B cell (primary cell): Measurements from ENCODE around the gene TET1.

ENCODE experiments used
- CTCF ChIP-seq: fragments of 200-600 bp; IDR thresholded peaks from one replicate; pipeline ENCODE4 v1.8.0; 2022; ENCODE audit warnings: antibody characterized with exemption, mild to moderate bottlenecking
- EZH2 ChIP-seq: IDR thresholded peaks from 2 replicates; pipeline ENCODE4 v1.6.1; 2012; ENCODE audit warnings: borderline replicate concordance, low read depth, mild to moderate bottlenecking, moderate library complexity, low read length; ENCODE audit not compliant: insufficient read depth, poor library complexity, severe bottlenecking

- TF ChIP-seq CTCF, result no peak
- TF ChIP-seq EZH2, result no peak
Observed at GRCh38 chr10:68604441-68604840, 44.3 kb downstream of the TET1 start.
